ENCODE measurements around the gene TDP2.
"Not testable (repeated sequence)": the region's sequence is repeated elsewhere in the genome, so short reads cannot be mapped to it uniquely, and the experiment has no call there.

TDP2 gene

GRCh38 chr6:24678792-24679352, 12.2 kb upstream of the TDP2 start:
- not testable (repeated sequence) for DNase-seq

GRCh38 chr6:24673625-24674024, 6.9 kb upstream of the TDP2 start:
- DNase-seq, result no peak

- no peak for DNase-seq
These were observed 6.0 kb upstream of the TDP2 start for GRCh38 chr6:24672620-24673182.

GRCh38 chr6:24671077-24671476, 4.4 kb upstream of the TDP2 start:
- DNase-seq, result not testable (repeated sequence)

GRCh38 chr6:24670492-24670891, 3.8 kb upstream of the TDP2 start:
- not testable (repeated sequence) for DNase-seq

- DNase-seq, result no peak
These were observed 2.3 kb upstream of the TDP2 start for GRCh38 chr6:24668997-24669361.

GRCh38 chr6:24668066-24668996, 1.6 kb upstream of the TDP2 start:
- DNase-seq, result peak; percentile 4

- DNase-seq, result peak; percentile 11
These were observed 692 bp upstream of the TDP2 start for GRCh38 chr6:24667378-24667803.

GRCh38 chr6:24666097-24666640, 530 bp downstream of the TDP2 start:
- no peak for DNase-seq

GRCh38 chr6:24664046-24664987, 2.4 kb downstream of the TDP2 start:
- DNase-seq, result no peak

GRCh38 chr6:24663189-24663588, 3.5 kb downstream of the TDP2 start:
- no peak for DNase-seq

GRCh38 chr6:24662236-24662635, 4.5 kb downstream of the TDP2 start:
- no peak for DNase-seq

- DNase-seq, result not testable (repeated sequence)
These were observed 4.9 kb downstream of the TDP2 start for GRCh38 chr6:24661759-24662158.

- no peak for DNase-seq
These were observed 6.6 kb downstream of the TDP2 start for GRCh38 chr6:24660105-24660504.

- no peak for DNase-seq
These were observed 7.1 kb downstream of the TDP2 start for GRCh38 chr6:24659561-24659960.

GRCh38 chr6:24658573-24659560, 7.8 kb downstream of the TDP2 start:
- DNase-seq, result no peak

GRCh38 chr6:24655215-24655614, 11.5 kb downstream of the TDP2 start:
- no peak for DNase-seq

GRCh38 chr6:24650365-24650764, 16.3 kb downstream of the TDP2 start:
- DNase-seq, result no peak

- DNase-seq, result no peak
These were observed 17.0 kb downstream of the TDP2 start for GRCh38 chr6:24649691-24650090.

GRCh38 chr6:24648276-24648675, 18.4 kb downstream of the TDP2 start:
- DNase-seq, result no peak

- no peak for DNase-seq
These were observed 19.9 kb downstream of the TDP2 start for GRCh38 chr6:24646771-24647170.
